HG02759 (cell line): ENCODE data around the gene NDUFA13.

ENCODE experiments used
- ATAC-seq: cut with Tn5 transposase; IDR thresholded peaks from one replicate; pipeline ENCODE4 v1.9.1; 2021; ENCODE audit warnings: mild to moderate bottlenecking, moderate library complexity; ENCODE audit not compliant: unreplicated experiment

The NDUFA13 gene

GRCh38 chr19:19506592-19506991 is 9.4 kb upstream of the NDUFA13 start:
- no peak for ATAC-seq

GRCh38 chr19:19507354-19507753 is 8.7 kb upstream of the NDUFA13 start:
- no peak for ATAC-seq

GRCh38 chr19:19508217-19508616 is 7.8 kb upstream of the NDUFA13 start:
- no peak for ATAC-seq

- ATAC-seq = no peak
These were observed 5.6 kb upstream of the NDUFA13 start for GRCh38 chr19:19510432-19510831.

- ATAC-seq = no peak
These were observed 2.3 kb upstream of the NDUFA13 start for GRCh38 chr19:19513682-19514081.

- ATAC-seq = no peak
These were observed 1.8 kb upstream of the NDUFA13 start for GRCh38 chr19:19514215-19514657.

GRCh38 chr19:19514881-19515641 is 964 bp upstream of the NDUFA13 start, which contains the start of gene TSSK6:
Gene TSSK6, minus strand, starts transcription at chr19:19515548. Its CDS starts 121 bp downstream, at chr19:19515427.
- no peak for ATAC-seq

- no peak for ATAC-seq
These were observed 1.2 kb downstream of the NDUFA13 start for GRCh38 chr19:19517235-19517619.

GRCh38 chr19:19520989-19521388 is 5.0 kb downstream of the NDUFA13 start:
- ATAC-seq = no peak

GRCh38 chr19:19523177-19523576 is 7.2 kb downstream of the NDUFA13 start:
- ATAC-seq = no peak

GRCh38 chr19:19524053-19524452 is 8.0 kb downstream of the NDUFA13 start:
- ATAC-seq = no peak

- no peak for ATAC-seq
These were observed 9.8 kb downstream of the NDUFA13 start for GRCh38 chr19:19525611-19526380.

- no peak for ATAC-seq
These were observed 10.8 kb downstream of the NDUFA13 start for GRCh38 chr19:19526581-19527370.

- no peak for ATAC-seq
These were observed 11.3 kb downstream of the NDUFA13 start for GRCh38 chr19:19527371-19527656.

- ATAC-seq = no peak
These were observed 11.9 kb downstream of the NDUFA13 start for GRCh38 chr19:19527674-19528625.

GRCh38 chr19:19528721-19529490 is 12.9 kb downstream of the NDUFA13 start, which contains the start of gene YJEFN3:
Gene YJEFN3, plus strand, starts transcription at chr19:19528911. Its CDS starts 22 bp downstream, at chr19:19528933.
- ATAC-seq = no peak

GRCh38 chr19:19529783-19530422 is 13.9 kb downstream of the NDUFA13 start:
- ATAC-seq = no peak

- ATAC-seq = no peak
These were observed 14.4 kb downstream of the NDUFA13 start for GRCh38 chr19:19530423-19530804.

GRCh38 chr19:19530889-19531288 is 14.9 kb downstream of the NDUFA13 start:
- no peak for ATAC-seq
